ENCODE results near the gene PROX1.

DNA sequence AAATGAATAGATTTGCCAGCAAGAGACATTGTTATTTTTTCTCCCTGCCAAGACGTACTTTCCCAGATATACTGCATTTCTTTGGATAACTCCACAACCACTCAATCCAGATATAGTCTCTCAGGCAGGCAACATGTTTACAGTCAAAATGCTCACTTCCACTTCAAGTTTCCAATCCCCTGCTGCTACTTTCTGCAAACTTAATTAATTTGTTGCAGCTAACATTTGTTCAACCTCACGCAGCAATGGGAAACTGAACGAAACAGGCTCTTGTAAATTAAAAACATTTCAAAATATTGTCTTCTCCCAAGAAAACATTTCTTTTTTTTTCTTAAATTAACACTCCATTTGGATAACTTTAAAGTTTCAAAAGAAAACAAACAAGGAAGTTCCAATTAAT, 45.7 kb upstream of the PROX1 start:
- TF ChIP-seq CTCF (IDR thresholded peaks at IDR 0.05) (no peak), POLR2A (IDR thresholded peaks at IDR 0.05) (no peak)

Data from body of pancreas (tissue), 4 donors.